ENCODE measurements around the gene ZSCAN16. TPM values are rescaled to one million over a fixed set of nuclear protein-coding genes. Genes with fewer than 3 reads are reported as not detected.
"Not testable (repeated sequence)": the region's sequence is repeated elsewhere in the genome, so short reads cannot be mapped to it uniquely, and the experiment has no call there.

The ZSCAN16 gene
- total RNA-seq, 2 experiments from 2014 or later, result 7.6 to 8.6 TPM

DNA sequence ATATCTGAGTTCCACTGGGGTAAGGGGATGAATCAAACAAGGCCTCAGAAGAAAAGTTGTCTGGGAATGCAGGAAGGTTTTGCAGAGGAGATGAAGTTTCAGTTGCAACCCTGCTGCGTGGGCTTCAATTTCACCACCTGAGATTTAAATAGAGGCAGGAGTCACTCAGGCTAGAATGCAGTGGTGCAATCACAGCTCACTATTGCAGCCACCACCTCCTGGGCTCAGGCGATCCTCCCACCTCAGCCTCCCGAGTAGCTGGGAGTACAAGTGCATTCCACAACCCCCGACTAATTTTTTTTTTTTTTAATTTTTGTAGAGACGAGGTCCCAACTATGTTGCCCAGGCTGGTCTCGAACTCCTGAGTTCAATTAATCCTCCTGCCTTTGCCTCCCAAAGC is 45.6 kb upstream of the ZSCAN16 start:
- no peak overlapping the region for H2AFZ ChIP-seq (ENCODE audit: low read length)
- no peak for TF ChIP-seq EZH2phosphoT487 (IDR thresholded peaks at IDR 0.05; ENCODE audit: borderline replicate concordance, low read depth, low read length)
- TF ChIP-seq, protein P1, sequence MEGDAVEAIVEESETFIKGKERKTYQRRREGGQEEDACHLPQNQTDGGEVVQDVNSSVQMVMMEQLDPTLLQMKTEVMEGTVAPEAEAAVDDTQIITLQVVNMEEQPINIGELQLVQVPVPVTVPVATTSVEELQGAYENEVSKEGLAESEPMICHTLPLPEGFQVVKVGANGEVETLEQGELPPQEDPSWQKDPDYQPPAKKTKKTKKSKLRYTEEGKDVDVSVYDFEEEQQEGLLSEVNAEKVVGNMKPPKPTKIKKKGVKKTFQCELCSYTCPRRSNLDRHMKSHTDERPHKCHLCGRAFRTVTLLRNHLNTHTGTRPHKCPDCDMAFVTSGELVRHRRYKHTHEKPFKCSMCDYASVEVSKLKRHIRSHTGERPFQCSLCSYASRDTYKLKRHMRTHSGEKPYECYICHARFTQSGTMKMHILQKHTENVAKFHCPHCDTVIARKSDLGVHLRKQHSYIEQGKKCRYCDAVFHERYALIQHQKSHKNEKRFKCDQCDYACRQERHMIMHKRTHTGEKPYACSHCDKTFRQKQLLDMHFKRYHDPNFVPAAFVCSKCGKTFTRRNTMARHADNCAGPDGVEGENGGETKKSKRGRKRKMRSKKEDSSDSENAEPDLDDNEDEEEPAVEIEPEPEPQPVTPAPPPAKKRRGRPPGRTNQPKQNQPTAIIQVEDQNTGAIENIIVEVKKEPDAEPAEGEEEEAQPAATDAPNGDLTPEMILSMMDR (conservative IDR thresholded peaks at IDR 0.05; ENCODE audit: low read length), result no peak
- no peak overlapping the region for H3K4me3 ChIP-seq (ENCODE audit: low read depth, low read length, poor library complexity, severe bottlenecking)
- H4K20me1 ChIP-seq (ENCODE audit: insufficient read depth, low read length), result no peaks in the 10 kb centered on the region
- intact Hi-C loops (cut with micrococcal nuclease; ENCODE audit: unreplicated experiment), result no loop called here
- no peak for DNase-seq (ENCODE audit: low spot score)
- no peak overlapping the region for H3K27ac ChIP-seq (ENCODE audit: low read depth, low read length, poor library complexity, severe bottlenecking)
- no peaks in the 10 kb centered on the region for H3K9me3 ChIP-seq (ENCODE audit: low read length)
- H3K4me2 ChIP-seq (ENCODE audit: low read length), result no peak overlapping the region
- CTCF ChIA-PET (ENCODE audit: unreplicated experiment), result no interaction called here
- no peaks in the 10 kb centered on the region for H3K36me3 ChIP-seq (ENCODE audit: insufficient read depth, low read length)
- peaks cover 12% of the 10 kb centered on the region for H3K4me1 ChIP-seq (ENCODE audit: insufficient read depth, low read length, poor library complexity, severe bottlenecking)
- BruUV-seq (replicated peaks), result no TSS peak
- H3K9me2 ChIP-seq (ENCODE audit: insufficient read depth, low read length), result no peaks in the 10 kb centered on the region
- POLR2A ChIA-PET, result interaction anchor here (0.6 kb wide), 1 partner anchor 188 kb away, joined by 3 read pairs; the partner anchor contains the start of gene ZSCAN26
- H3K79me2 ChIP-seq (ENCODE audit: insufficient read depth, low read depth, low read length), result no peaks in the 10 kb centered on the region; the same call in 1 of the 2 replicates

DNA sequence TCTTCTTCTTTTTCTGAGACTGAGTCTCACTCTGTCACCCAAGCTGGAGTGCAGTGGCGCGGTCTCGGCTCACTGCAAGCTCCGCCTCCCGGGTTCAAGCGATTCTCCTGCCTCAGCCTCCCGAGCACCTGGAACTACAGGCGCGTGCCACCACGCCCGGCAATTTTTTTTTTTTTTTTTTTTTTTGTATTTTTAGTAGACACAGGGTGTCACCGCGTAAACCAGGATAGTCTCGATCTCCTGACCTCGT is 44.1 kb upstream of the ZSCAN16 start, which contains the start of gene ZNF165:
Gene ZNF165 (plus strand): TSS at position 188 of the 250 bp plus-strand sequence. CDS start 4,913 bp downstream, outside the sequence.
- H3K27ac ChIP-seq (ENCODE audit: low read depth, low read length, poor library complexity, severe bottlenecking), result peak within 1 kb of the TSS; percentile 70
- peaks cover 12% of the 10 kb centered on the region for H3K4me1 ChIP-seq (ENCODE audit: insufficient read depth, low read length, poor library complexity, severe bottlenecking)
- peak within 1 kb of the TSS; percentile 81 for H3K4me2 ChIP-seq (ENCODE audit: low read length)
- not testable (repeated sequence) for H3K9me3 ChIP-seq (ENCODE audit: low read length); H3K9me2 ChIP-seq (ENCODE audit: insufficient read depth, low read length); DNase-seq (ENCODE audit: low spot score); H4K20me1 ChIP-seq (ENCODE audit: insufficient read depth, low read length); H3K36me3 ChIP-seq (ENCODE audit: insufficient read depth, low read length); H3K79me2 ChIP-seq (ENCODE audit: insufficient read depth, low read depth, low read length)
- BruUV-seq (replicated peaks), result TSS peak; percentile 85
- ChIA-PET CTCF (ENCODE audit: unreplicated experiment) (interaction anchor here (0.6 kb wide), 1 partner anchor 278 kb away, joined by 3 read pairs; no protein-coding TSS in a partner anchor), POLR2A (interaction anchor here (0.7 kb wide), 3 partner anchors 40 to 952 kb away, joined by 3 to 7 read pairs (median 3); no protein-coding TSS in a partner anchor)
- peak within 1 kb of the TSS; percentile 78 for H2AFZ ChIP-seq (ENCODE audit: low read length)
- peak within 1 kb of the TSS; percentile 87 for H3K4me3 ChIP-seq (ENCODE audit: low read depth, low read length, poor library complexity, severe bottlenecking)
- intact Hi-C loops (cut with micrococcal nuclease; ENCODE audit: unreplicated experiment), result loop anchor here (1.0 to 10.0 kb wide), 6 partner anchors 24 to 606 kb away; partner anchors contain the start of gene ZNF184

DNA sequence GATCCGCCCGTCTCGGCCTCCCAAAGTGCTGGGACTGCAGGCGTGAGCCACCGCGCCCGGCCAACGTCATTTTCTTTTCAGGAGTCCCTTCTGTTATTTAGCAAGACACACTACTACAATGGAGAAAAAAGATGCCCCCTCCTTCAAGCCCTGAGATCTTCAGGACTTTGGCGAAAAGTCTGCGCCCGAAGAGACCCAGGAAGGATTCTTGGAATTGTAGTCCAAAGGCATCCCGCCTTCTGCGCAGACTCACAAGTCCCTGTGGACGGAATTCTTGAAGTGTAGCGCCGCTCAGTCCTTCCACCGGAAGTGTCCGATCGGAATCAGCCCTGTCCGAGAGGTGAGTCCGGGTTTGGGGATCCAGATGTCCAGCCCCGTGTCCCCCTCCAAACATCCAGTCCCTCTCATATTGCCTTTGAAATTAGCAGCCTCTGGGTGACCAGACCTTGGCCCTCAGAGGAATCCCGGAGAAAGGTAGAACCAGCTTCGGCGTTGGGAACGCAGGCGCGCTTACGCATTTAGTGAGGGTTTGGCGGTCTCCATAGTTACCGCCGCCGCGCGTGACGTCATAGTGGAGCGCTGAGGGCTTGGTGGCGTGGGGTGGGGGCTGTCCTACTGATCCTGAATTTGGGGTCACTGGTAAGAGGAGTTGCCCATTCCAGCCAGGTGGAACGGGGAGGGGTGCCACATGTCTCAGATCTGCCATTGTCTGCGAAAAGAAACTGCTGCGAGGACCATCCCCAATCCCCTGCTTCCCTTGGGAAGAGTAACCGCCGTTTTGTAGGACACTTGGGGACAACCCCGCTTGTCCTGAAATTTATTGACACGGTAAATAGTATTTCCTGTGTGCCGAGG is 43.6 kb upstream of the ZSCAN16 start:
- Histone ChIP-seq H3K27ac (ENCODE audit: low read depth, low read length, poor library complexity, severe bottlenecking) (peak overlapping the region; percentile 70), H3K4me1 (ENCODE audit: insufficient read depth, low read length, poor library complexity, severe bottlenecking) (peaks cover 12% of the 10 kb centered on the region), H3K9me2 (ENCODE audit: insufficient read depth, low read length) (no peaks in the 10 kb centered on the region), H3K4me2 (ENCODE audit: low read length) (peak overlapping the region; percentile 81), H3K4me3 (ENCODE audit: low read depth, low read length, poor library complexity, severe bottlenecking) (peak overlapping the region; percentile 87), H3K9me3 (ENCODE audit: low read length) (no peaks in the 10 kb centered on the region), H3K79me2 (ENCODE audit: insufficient read depth, low read depth, low read length) (no peaks in the 10 kb centered on the region; the same call in 1 of the 2 replicates), H3K36me3 (ENCODE audit: insufficient read depth, low read length) (peaks cover 4% of the 10 kb centered on the region; the same call in 1 of the 2 replicates), H2AFZ (ENCODE audit: low read length) (peak overlapping the region; percentile 78), H4K20me1 (ENCODE audit: insufficient read depth, low read length) (no peaks in the 10 kb centered on the region)
- TF ChIP-seq, protein P1 (conservative IDR thresholded peaks at IDR 0.05; ENCODE audit: low read length), result no peak
- no peak for TF ChIP-seq EZH2phosphoT487 (IDR thresholded peaks at IDR 0.05; ENCODE audit: borderline replicate concordance, low read depth, low read length)
- ChIA-PET POLR2A (interaction anchor here (0.7 to 1.4 kb wide), 3 partner anchors 13 to 952 kb away, joined by 3 to 7 read pairs (median 3); no protein-coding TSS in a partner anchor), CTCF (ENCODE audit: unreplicated experiment) (interaction anchor here (0.6 kb wide), 1 partner anchor 277 kb away, joined by 3 read pairs; no protein-coding TSS in a partner anchor)
- DNase-seq (ENCODE audit: low spot score), result peak; percentile 95
- no TSS peak for BruUV-seq (replicated peaks)
- intact Hi-C loops (cut with micrococcal nuclease; ENCODE audit: unreplicated experiment), result loop anchor here (1.0 to 10.0 kb wide), 6 partner anchors 23 to 606 kb away; partner anchors contain the start of gene ZNF184

Data from OCI-LY7 (cell line).